ENCODE results near the gene TAX1BP3.
A peak's percentile ranks its signal among the peaks of the same experiment; 100 is the strongest.
"Not testable (repeated sequence)": the region's sequence is repeated elsewhere in the genome, so short reads cannot be mapped to it uniquely, and the experiment has no call there.

Gene TAX1BP3

GRCh38 chr17:3668279-3669084 lies at the start of gene TAX1BP3, which contains the start of gene EMC6:
TSS of gene TAX1BP3 (minus strand) at chr17:3668578. CDS start at chr17:3668526, 52 bp downstream.
TSS of gene EMC6 (plus strand) at chr17:3668812. CDS start at chr17:3669147, 335 bp downstream.
- peak; percentile 97 to 98 (median 97) for DNase-seq (ENCODE audit: low read depth in 2 of 3, low spot score in 1 of 3)

DNA sequence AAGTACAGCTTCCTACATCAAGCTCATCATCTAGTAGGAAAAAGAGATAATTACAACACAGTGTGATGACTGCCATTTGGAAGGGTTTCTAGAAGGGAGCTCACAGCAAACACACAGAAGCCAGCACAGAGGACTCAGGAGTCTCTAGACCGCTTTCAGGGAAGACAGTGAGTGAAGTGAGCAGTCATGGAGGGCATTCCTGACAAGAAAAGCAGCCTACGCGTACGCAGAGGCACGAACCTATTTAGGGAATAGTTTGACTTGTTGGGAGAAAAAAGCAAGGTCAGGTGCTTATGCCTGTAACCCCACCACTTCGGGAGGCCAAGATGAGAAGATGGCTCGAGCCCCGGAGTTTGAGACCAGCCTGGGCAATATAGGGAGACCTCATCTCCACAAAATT lies 46.9 kb upstream of the TAX1BP3 start:
- no peak for DNase-seq (ENCODE audit: low read depth in 2 of 3, low spot score in 1 of 3)

DNA sequence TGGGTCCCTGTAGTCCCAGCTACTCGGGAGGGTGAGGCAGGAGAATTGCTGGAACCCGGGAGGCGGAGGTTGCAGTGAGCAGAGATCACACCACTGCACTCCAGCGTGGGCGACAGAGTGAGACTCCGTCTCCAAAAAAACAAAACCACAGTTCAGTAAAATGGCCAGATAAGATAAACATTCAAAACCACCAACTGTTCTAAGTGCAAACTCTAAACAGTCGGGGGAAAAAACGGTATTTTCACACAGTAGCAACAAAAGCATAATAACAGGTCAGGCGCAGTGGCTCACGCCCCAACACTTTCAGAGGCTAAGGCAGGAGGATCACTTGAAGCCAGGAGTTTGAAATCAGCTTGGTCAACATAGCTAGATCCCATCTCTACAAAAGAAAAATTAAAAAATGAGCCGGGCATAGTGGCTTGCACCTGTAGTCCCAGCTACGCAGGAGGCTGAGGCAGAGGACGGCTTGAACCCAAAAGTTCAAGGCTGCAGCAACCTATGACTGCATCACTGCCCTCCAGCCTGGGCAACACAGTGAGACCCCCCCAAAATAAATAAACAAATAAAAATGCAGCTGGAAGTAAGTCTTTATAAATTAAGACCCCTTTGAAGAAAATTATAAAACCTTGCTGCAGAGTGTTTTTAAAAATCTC lies 44.6 kb upstream of the TAX1BP3 start:
- DNase-seq (ENCODE audit: low read depth in 2 of 3, low spot score in 1 of 3) = peak in 2 of 3 donors; percentile 26 to 29

DNA sequence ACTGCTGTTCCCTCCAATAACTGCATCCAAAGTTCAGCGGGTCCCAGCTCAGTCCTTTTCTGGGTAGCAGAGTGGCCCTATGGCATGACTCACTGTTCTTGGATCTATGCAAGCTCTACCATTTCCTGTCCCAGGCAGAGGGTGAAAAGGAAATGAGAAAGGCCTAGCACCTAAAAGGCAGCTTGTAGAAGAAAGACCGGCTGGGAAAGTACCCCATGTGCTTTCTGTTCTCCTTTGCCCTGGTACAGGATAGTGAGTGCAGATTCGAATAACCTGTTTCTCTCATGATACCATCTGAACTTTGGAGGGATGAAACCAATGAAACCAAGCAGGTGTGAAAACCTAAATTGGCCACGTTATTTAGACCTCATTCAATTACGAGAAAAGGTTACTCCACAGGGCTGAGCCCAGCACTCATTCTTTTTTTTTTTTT lies 42.6 kb upstream of the TAX1BP3 start:
- peak; percentile 59 to 76 (median 71) for DNase-seq (ENCODE audit: low read depth in 2 of 3, low spot score in 1 of 3)

DNA sequence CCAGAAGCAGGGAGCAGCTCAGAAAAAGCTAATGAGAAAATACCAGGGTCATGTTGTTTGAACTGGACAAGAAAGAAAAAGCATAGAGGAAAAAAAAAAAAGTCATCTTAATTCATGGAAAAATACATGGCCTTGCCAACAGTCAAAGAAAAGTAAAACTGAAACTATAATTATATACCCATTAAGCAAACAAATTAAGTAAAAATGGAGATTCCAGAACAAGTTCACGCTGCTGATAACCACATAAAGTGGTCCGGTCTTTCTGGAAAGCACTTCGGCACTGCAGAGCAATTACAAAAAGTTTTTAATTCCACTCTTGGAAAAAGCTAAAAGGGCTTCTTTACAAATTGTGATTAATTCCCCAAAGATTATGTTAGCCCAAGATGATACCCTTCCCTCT lies 40.0 kb upstream of the TAX1BP3 start:
- no peak for DNase-seq (ENCODE audit: low read depth in 2 of 3, low spot score in 1 of 3)

DNA sequence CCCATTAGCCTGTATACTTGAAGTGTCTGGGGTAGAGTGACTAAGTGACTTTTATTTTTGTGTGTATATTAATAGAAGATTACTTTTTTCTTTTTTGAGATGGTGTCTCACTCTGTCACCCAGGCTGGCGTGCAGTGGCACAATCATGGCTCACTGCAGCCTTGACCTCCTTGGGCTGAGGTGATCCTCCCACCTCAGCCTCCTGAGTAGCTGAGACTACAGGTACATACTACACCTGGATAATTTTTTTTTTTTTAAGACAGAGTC lies 37.3 kb upstream of the TAX1BP3 start:
- not testable (repeated sequence) for DNase-seq (ENCODE audit: low read depth in 2 of 3, low spot score in 1 of 3)

- no peak for DNase-seq (ENCODE audit: low read depth in 2 of 3, low spot score in 1 of 3)
These were observed 36.7 kb upstream of the TAX1BP3 start for GRCh38 chr17:3704931-3705717.

- not testable (repeated sequence) for DNase-seq (ENCODE audit: low read depth in 2 of 3, low spot score in 1 of 3)
These were observed 33.7 kb upstream of the TAX1BP3 start for GRCh38 chr17:3702041-3702539.

- DNase-seq (ENCODE audit: low read depth in 2 of 3, low spot score in 1 of 3) = no peak
These were observed 31.6 kb upstream of the TAX1BP3 start for GRCh38 chr17:3699951-3700350.

DNA sequence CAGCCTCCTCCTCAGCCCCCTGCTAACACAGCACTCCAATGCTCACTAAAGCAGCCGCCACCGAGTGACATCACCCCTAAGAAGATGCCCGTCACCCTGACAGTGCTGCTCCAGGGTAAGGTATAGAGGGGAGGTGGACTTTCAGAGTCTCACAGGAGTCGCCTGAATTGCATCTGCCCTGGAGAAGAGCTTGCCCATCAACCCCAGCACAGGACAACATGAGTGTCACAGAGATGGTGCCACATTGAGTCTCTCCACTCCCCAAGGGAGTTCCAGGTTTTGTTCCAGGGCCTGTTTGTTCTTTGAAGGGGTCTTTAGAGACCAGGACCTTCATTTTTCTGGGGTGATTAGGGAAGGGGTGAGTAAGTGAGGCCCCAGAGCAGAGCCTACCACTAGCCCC lies 29.8 kb upstream of the TAX1BP3 start:
- DNase-seq (ENCODE audit: low read depth in 2 of 3, low spot score in 1 of 3) = no peak

DNA sequence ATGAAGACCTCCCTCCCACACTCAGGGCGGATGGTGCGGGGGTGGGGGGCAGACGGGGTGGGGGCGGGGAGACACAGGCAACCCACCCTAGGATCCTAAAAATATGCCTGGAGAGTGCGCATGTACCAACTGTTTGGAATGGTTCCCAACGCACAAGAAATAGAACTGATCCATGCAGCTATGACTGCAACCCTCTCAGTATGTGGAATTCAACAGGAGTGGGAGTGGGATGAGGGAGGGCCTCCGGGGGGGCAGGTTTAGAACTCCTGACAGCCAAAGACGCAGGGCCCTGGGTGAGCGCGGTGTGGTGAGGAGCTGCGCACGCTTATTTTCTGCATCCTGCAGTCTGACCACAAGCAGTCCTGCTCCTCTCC lies 28.7 kb upstream of the TAX1BP3 start:
- DNase-seq (ENCODE audit: low read depth in 2 of 3, low spot score in 1 of 3) = no peak

- peak in 1 of 3 donors; percentile 35 for DNase-seq (ENCODE audit: low read depth in 2 of 3, low spot score in 1 of 3)
These were observed 27.5 kb upstream of the TAX1BP3 start, which contains the start of gene P2RX5 for GRCh38 chr17:3695723-3696411. TSS of gene P2RX5 (minus strand) at chr17:3696155. CDS start at chr17:3696005, 150 bp downstream.

- DNase-seq (ENCODE audit: low read depth in 2 of 3, low spot score in 1 of 3) = no peak
These were observed 26.8 kb upstream of the TAX1BP3 start for GRCh38 chr17:3695129-3695722.

DNA sequence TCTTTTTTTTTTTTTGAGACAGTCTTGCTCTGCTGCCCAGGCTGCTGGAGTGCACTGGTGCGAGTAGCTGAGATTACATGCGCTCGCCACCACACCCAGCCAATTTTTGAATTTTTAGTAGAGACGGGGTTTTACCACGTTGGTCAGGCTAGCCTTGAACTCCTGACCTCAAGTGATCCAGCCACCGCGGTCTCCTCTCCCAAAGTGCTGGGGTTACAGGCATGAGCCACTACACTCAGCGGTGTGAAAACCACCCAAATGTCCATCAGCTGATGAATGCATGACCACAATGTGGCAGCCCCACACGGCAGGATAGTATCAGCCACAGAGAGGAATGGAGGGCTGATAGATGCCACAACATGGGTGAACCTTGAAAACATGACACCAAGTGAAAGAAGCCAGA lies 25.5 kb upstream of the TAX1BP3 start:
- peak; percentile 39 to 51 (median 47) for DNase-seq (ENCODE audit: low read depth in 2 of 3, low spot score in 1 of 3)

DNA sequence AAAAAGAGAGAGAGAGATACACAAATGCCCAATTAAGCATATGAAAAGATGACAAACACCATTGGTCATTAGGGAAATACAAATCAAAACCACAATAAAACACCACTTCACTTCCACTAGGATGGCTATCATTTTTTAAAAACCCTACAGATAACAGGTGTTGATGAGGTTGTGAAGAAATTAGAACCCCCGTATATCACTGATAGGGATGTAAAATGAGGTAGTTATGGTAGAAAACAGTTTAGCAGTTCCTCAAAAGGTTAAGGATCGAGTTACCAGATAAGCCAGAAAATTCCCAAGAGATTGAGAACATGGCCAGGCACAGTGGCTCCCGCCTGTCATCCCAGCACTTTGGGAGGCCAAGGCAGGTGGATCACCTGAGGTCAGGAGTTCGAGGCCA lies 24.8 kb upstream of the TAX1BP3 start:
- DNase-seq (ENCODE audit: low read depth in 2 of 3, low spot score in 1 of 3) = no peak

DNA sequence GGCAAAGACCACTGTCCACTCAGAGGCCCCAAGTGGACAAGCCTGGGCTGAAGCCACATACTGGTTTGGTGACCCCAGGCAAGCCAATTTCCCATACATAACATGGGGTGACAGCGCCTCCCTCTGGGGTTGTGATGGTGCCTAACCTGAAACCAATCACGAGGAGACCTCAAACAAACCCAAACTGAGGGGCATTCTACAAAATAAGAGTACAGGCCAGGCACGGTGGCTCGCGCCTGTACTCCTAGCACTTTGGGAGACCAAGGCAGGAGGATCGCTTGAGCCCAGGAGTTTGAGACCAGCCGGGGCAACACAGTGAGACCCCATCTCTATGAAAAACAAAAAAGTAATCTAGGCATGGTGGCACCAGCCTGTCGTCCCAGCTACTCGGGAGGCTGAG lies 24.0 kb upstream of the TAX1BP3 start:
- no peak for DNase-seq (ENCODE audit: low read depth in 2 of 3, low spot score in 1 of 3)

DNA sequence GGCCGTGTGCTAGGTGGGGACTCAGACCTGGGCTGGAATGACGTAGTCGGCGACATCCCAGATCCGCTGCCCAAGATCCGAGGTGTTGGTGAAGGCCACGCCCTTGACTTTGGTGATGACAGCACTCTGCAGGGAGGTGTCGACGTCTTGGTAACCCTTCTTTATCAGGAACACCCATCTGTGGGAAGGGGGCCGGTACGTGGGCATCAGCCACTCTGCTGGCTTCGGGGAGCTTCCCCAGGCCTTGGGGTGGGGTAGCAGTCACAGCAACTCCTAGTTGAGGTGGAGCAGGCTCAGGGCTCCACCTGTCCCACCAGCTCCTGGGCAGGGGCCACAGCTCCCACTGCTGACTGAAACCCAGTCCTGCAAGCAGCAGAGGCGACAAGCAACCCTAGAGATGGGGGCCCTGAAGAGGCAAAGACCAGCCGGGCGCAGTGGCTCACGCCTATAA lies 23.3 kb upstream of the TAX1BP3 start:
- DNase-seq (ENCODE audit: low read depth in 2 of 3, low spot score in 1 of 3) = no peak

DNA sequence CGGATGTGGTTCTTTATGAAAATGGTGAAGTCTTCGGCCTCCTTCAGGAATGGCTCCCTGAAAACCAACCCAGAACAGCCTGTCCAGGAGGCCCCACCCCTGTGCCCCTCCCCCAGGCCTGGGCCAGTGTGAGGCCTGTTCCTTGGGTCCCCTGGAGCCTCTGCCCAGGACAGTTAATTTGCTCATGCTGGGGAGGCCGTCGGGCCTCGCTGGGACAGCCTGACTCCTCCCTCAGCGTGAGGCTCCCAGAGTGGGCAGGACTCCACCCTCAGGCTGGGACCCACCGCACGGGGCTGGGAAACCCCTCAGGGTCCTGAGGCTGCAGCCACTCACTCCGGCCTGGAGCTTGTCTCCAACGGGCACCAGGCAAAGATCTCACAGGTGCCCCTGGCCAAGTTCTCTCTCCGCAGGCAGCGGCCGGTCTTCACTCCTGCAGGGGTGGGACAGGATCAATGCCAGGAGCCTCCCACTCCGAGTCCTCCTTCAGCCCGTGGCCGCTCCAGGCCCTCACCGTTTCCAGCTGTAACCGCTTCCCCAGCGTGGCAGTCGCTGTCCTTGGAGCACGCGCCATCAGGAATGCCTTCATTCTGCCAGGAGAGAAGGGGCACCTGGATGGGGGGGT lies 21.8 kb upstream of the TAX1BP3 start:
- DNase-seq (ENCODE audit: low read depth in 2 of 3, low spot score in 1 of 3) = no peak

GRCh38 chr17:3689262-3690093 lies 21.1 kb upstream of the TAX1BP3 start:
- DNase-seq (ENCODE audit: low read depth in 2 of 3, low spot score in 1 of 3) = no peak

All from stimulated activated CD4-positive, alpha-beta T cell treated with anti-CD3 and anti-CD28 coated beads, Interleukin-12 subunit alpha, Interleukin-12 subunit beta, amount 100 ng/mL, for 48 hours (primary cell).